Liver (tissue), 9 donors: Measurements from ENCODE around the gene SLC7A6. TPM values are rescaled to one million over a fixed set of nuclear protein-coding genes. Genes with fewer than 3 reads are reported as not detected.
A peak's percentile ranks its signal among the peaks of the same experiment; 100 is the strongest.

Source experiments
- DNase-seq: peaks from one replicate; pipeline ENCODE4 v3.0.0-alpha.2; 2017; ENCODE audit warnings: low spot score
- H3K27ac ChIP-seq, 2 donors: one replicate each; pipeline ENCODE4 v1.7.0; 2013; ENCODE audit warnings: inconsistent platforms in 2 of 2, low read length in 2 of 2, control low read depth in 1 of 2, low read depth in 1 of 2, mild to moderate bottlenecking in 1 of 2
- H3K27me3 ChIP-seq, 4 donors: one replicate each; pipeline versions ENCODE4 v1.6.1 to v1.7.0; 2013; ENCODE audit warnings: low read length in 3 of 4, inconsistent platforms in 1 of 4, mild to moderate bottlenecking in 1 of 4, moderate library complexity in 1 of 4; ENCODE audit not compliant: control insufficient read depth in 4 of 4, insufficient read depth in 4 of 4
- H3K36me3 ChIP-seq, 4 donors: one replicate each; pipeline versions ENCODE4 v1.6.1 to v1.7.0; 2013; ENCODE audit warnings: low read length in 3 of 4, mild to moderate bottlenecking in 3 of 4, low read depth in 1 of 4, moderate library complexity in 1 of 4; ENCODE audit not compliant: control insufficient read depth in 4 of 4, insufficient read depth in 3 of 4
- H3K4me1 ChIP-seq, 4 donors: one replicate each; pipeline versions ENCODE4 v1.6.1 to v1.7.0; 2013; ENCODE audit warnings: low read length in 3 of 4, mild to moderate bottlenecking in 3 of 4, moderate library complexity in 1 of 4; ENCODE audit not compliant: control insufficient read depth in 4 of 4, insufficient read depth in 4 of 4
- H3K4me3 ChIP-seq, 3 donors: one replicate each; pipeline versions ENCODE4 v1.6.1 to v1.7.0; 2013; ENCODE audit warnings: low read length in 3 of 3, control low read depth in 1 of 3, low read depth in 1 of 3, mild to moderate bottlenecking in 1 of 3
- H3K9ac ChIP-seq, 2 donors: one replicate each; pipeline ENCODE4 v1.7.0; 2013; ENCODE audit warnings: low read length in 2 of 2, mild to moderate bottlenecking in 2 of 2, moderate library complexity in 2 of 2, control low read depth in 1 of 2, low read depth in 1 of 2
- H3K9me3 ChIP-seq, 4 donors: one replicate each; pipeline versions ENCODE4 v1.6.1 to v1.7.0; 2013; ENCODE audit warnings: low read length in 3 of 4; ENCODE audit not compliant: control insufficient read depth in 4 of 4
- ATF3 ChIP-seq: IDR thresholded peaks from 2 replicates; pipeline ENCODE4 v1.6.1; 2016; ENCODE audit warnings: antibody characterized with exemption
- CTCF ChIP-seq: fragments of 150-350 bp; IDR thresholded peaks from 2 replicates; pipeline ENCODE4 v1.5.1; 2017; ENCODE audit warnings: improper control_type of control experiment, low read depth, low read length; ENCODE audit not compliant: missing input control
- EGR1 ChIP-seq, 2 donors: IDR thresholded peaks; 2 replicates each; pipeline ENCODE4 v1.6.1; 2016 to 2018; ENCODE audit warnings: antibody characterized with exemption in 2 of 2, low read depth in 2 of 2
- GABPA ChIP-seq, 2 donors: IDR thresholded peaks in 1 of 2; conservative IDR thresholded peaks in 1 of 2; 2 replicates each; pipeline ENCODE4 v1.6.1; 2016; ENCODE audit warnings: antibody characterized with exemption in 2 of 2, mild to moderate bottlenecking in 1 of 2, moderate library complexity in 1 of 2
- HNF4A ChIP-seq, 2 donors: conservative IDR thresholded peaks; 2 replicates each; pipeline ENCODE4 v1.6.1; 2016; ENCODE audit warnings: antibody characterized with exemption in 2 of 2, mild to moderate bottlenecking in 2 of 2
- HNF4G ChIP-seq: IDR thresholded peaks from 2 replicates; pipeline ENCODE4 v1.6.1; 2016; ENCODE audit warnings: antibody characterized with exemption
- JUND ChIP-seq, 2 donors: IDR thresholded peaks; 2 replicates each; pipeline ENCODE4 v1.6.1; 2016; ENCODE audit warnings: antibody characterized with exemption in 2 of 2
- MAX ChIP-seq: IDR thresholded peaks from 2 replicates; pipeline ENCODE4 v1.6.1; 2016; ENCODE audit warnings: antibody characterized with exemption
- NR2F2 ChIP-seq: IDR thresholded peaks from 2 replicates; pipeline ENCODE4 v1.6.1; 2016; ENCODE audit warnings: antibody characterized with exemption
- RXRA ChIP-seq, 2 donors: IDR thresholded peaks; 2 replicates each; pipeline ENCODE4 v1.6.1; 2017 to 2018; ENCODE audit warnings: antibody characterized with exemption in 2 of 2, mild to moderate bottlenecking in 1 of 2
- SP1 ChIP-seq: IDR thresholded peaks from 2 replicates; pipeline ENCODE4 v1.6.1; 2018; ENCODE audit warnings: antibody characterized with exemption, mild to moderate bottlenecking
- TAF1 ChIP-seq: conservative IDR thresholded peaks from 2 replicates; pipeline ENCODE4 v1.6.1; 2016; ENCODE audit warnings: antibody characterized with exemption, mild to moderate bottlenecking
- YY1 ChIP-seq: IDR thresholded peaks from 2 replicates; pipeline ENCODE4 v1.6.1; 2016; ENCODE audit warnings: antibody characterized with exemption, mild to moderate bottlenecking
- ZBTB33 ChIP-seq: IDR thresholded peaks from 2 replicates; pipeline ENCODE4 v1.6.1; 2016; ENCODE audit warnings: antibody characterized with exemption
- WGBS: extraction: QIAGEN DNeasy Blood & Tissue Kit; methylation state at CpG from one replicate; pipeline ENCODE4 v1.1.7; 2013; 5-methylcytosine and 5-hydroxymethylcytosine counted together
- polyA plus RNA-seq, 2 donors: library from polyadenylated mRNA; stranded (reverse) in 1 of 2; unstranded in 1 of 2; fragments of 200-250 nt in 1 of 2; fragments of >200 nt in 1 of 2; fragmentation: Nextera tagmentation in 1 of 2; extraction: Ambion mirVana in 1 of 2; gene quantifications; one replicate each; pipeline versions ENCODE4 v1.2.1 to v1.2.3, GENCODE V29; 2013 to 2015
- total RNA-seq, 2 donors: library from RNA; depleted of rRNA; stranded (reverse); fragments of >200 nt; gene quantifications; one replicate each; pipeline ENCODE4 v1.2.3, GENCODE V29; 2014
- donor health status: healthy.
- donor health status: healthy.
- donor health status: healthy.
- donor health status: healthy.
- donor health status: healthy.

Gene SLC7A6
- total and polyA plus RNA-seq, 4 donors, result 1.2 to 4.9 (median 1.9) TPM

GRCh38 chr16:68247400-68247799, 16.9 kb upstream of the SLC7A6 start:
- Histone ChIP-seq H3K4me1 (peaks cover 4 to 43% (median 35%) of the 10 kb centered on the region in 4 donors), H3K4me3 (no peak overlapping the region), H3K9me3 (no peaks in the 10 kb centered on the region), H3K36me3 (peaks cover 0 to 5% (median 3%) of the 10 kb centered on the region in 4 donors), H3K27ac (peak overlapping the region in 1 of 2 donors; percentile 23), H3K27me3 (no peaks in the 10 kb centered on the region), H3K9ac (no peak overlapping the region)
- 89% methylated on average over 4 of the region's 4 CpGs for WGBS
- DNase-seq, result no peak
- TF ChIP-seq GABPA (IDR thresholded peaks at IDR 0.05 in 1 of 2, conservative IDR thresholded peaks at IDR 0.05 in 1 of 2) (no peak), RXRA (IDR thresholded peaks at IDR 0.05) (peak in 1 of 2 donors; percentile 4), TAF1 (no peak), MAX (no peak), EGR1 (IDR thresholded peaks at IDR 0.05; ENCODE audit: low read depth in 2 of 2) (no peak), JUND (IDR thresholded peaks at IDR 0.05) (no peak), SP1 (no peak), ATF3 (no peak)

- no peaks in the 10 kb centered on the region for H3K9me3 ChIP-seq
- peak; percentile 64 for TF ChIP-seq SP1
- peak; percentile 74 to 84 for TF ChIP-seq HNF4A (conservative IDR thresholded peaks at IDR 0.05)
- TF ChIP-seq CTCF, result no peak
- TF ChIP-seq YY1, result peak; percentile 54
- TF ChIP-seq RXRA (IDR thresholded peaks at IDR 0.05), result peak; percentile 12 to 57
- TF ChIP-seq NR2F2, result no peak
- TF ChIP-seq HNF4G, result peak; percentile 19
- peak; percentile 37 for TF ChIP-seq MAX
- H3K4me3 ChIP-seq, result no peak overlapping the region
- H3K36me3 ChIP-seq, result peaks cover 0 to 6% (median 4%) of the 10 kb centered on the region in 4 donors
- no peak overlapping the region for H3K9ac ChIP-seq
- DNase-seq, result no peak
- H3K4me1 ChIP-seq, result peaks cover 4 to 43% (median 35%) of the 10 kb centered on the region in 4 donors
- H3K27ac ChIP-seq, result peak overlapping the region in 1 of 2 donors; percentile 17
- 55% methylated on average over 4 of the region's 4 CpGs for WGBS
- no peaks in the 10 kb centered on the region for H3K27me3 ChIP-seq
Observed at GRCh38 chr16:68247932-68248331, 16.4 kb upstream of the SLC7A6 start.

GRCh38 chr16:68249371-68249770, 15.0 kb upstream of the SLC7A6 start:
- H3K27me3 ChIP-seq, result no peaks in the 10 kb centered on the region
- no peak overlapping the region for H3K27ac ChIP-seq
- no peak overlapping the region for H3K9ac ChIP-seq
- H3K9me3 ChIP-seq, result no peaks in the 10 kb centered on the region
- H3K4me1 ChIP-seq, result peaks cover 3 to 40% (median 32%) of the 10 kb centered on the region in 4 donors
- no peak for DNase-seq
- H3K36me3 ChIP-seq, result peaks cover 0 to 8% (median 6%) of the 10 kb centered on the region in 4 donors
- no peak overlapping the region for H3K4me3 ChIP-seq
- WGBS, result 88% methylated on average over 4 of the region's 4 CpGs
- TF ChIP-seq EGR1 (IDR thresholded peaks at IDR 0.05; ENCODE audit: low read depth in 2 of 2), result no peak
- no peak for TF ChIP-seq RXRA (IDR thresholded peaks at IDR 0.05)
- TF ChIP-seq ATF3, result no peak
- no peak for TF ChIP-seq HNF4A (conservative IDR thresholded peaks at IDR 0.05)
- TF ChIP-seq TAF1, result no peak
- TF ChIP-seq JUND (IDR thresholded peaks at IDR 0.05), result no peak
- no peak for TF ChIP-seq GABPA (IDR thresholded peaks at IDR 0.05 in 1 of 2, conservative IDR thresholded peaks at IDR 0.05 in 1 of 2)
- no peak for TF ChIP-seq ZBTB33
- no peak for TF ChIP-seq CTCF
- TF ChIP-seq NR2F2, result no peak
- TF ChIP-seq MAX, result no peak
